AG10803 (cell line): ENCODE data around the gene CLMN.

Experiments
- DNase-seq: peaks from one replicate; pipeline ENCODE4 v3.0.0; 2010; ENCODE audit warnings: low read depth
- H3K4me3 ChIP-seq: 2 replicates; pipeline ENCODE4 v1.5.1; 2011; ENCODE audit warnings: mild to moderate bottlenecking, low read length, control low read depth
- CTCF ChIP-seq: conservative IDR thresholded peaks from 2 replicates; pipeline ENCODE4 v1.5.1; 2011; ENCODE audit warnings: mild to moderate bottlenecking, low read length, control low read depth, inconsistent platforms

Gene CLMN

GRCh38 chr14:95240859-95241813, 78.6 kb downstream of the CLMN start:
- peak; percentile 72 for DNase-seq
- TF ChIP-seq CTCF = no peak
- no peak overlapping the region for H3K4me3 ChIP-seq

- H3K4me3 ChIP-seq = no peak overlapping the region
- DNase-seq = no peak
- no peak for TF ChIP-seq CTCF
These were observed 81.0 kb downstream of the CLMN start for GRCh38 chr14:95238487-95239298.

- no peak for TF ChIP-seq CTCF
- DNase-seq = no peak
- H3K4me3 ChIP-seq = no peak overlapping the region
These were observed 81.8 kb downstream of the CLMN start for GRCh38 chr14:95237958-95238340.

GRCh38 chr14:95237121-95237957, 82.4 kb downstream of the CLMN start:
- no peak for DNase-seq
- H3K4me3 ChIP-seq = no peak overlapping the region
- TF ChIP-seq CTCF = no peak

DNA sequence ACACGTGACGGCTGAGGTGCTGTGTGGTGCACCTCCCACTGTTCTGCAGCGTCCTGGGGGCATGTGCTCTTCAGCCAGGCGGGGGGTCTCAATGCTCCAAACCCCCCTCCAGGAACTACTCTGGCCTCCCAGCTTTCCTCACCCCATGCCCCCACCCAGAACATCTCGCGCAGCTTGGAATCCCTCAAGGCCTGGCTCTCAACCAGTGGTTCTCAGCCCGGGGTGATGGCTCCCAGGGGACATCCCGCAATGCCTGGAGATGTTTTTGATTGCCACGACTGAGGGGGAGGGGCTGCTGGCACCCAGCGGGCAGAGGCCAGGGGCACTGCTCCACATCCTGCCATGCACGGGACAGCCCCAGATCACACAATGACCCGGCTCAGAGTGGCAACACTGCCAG, 83.5 kb downstream of the CLMN start:
- no peak for DNase-seq
- no peak for TF ChIP-seq CTCF
- H3K4me3 ChIP-seq = no peak overlapping the region

- TF ChIP-seq CTCF = no peak
- DNase-seq = no peak
- no peak overlapping the region for H3K4me3 ChIP-seq
These were observed 83.9 kb downstream of the CLMN start for GRCh38 chr14:95235767-95236166.
